ENCODE data around the gene MRPS12.
"Not testable (repeated sequence)": the region's sequence is repeated elsewhere in the genome, so short reads cannot be mapped to it uniquely, and the experiment has no call there.

The MRPS12 gene

DNA sequence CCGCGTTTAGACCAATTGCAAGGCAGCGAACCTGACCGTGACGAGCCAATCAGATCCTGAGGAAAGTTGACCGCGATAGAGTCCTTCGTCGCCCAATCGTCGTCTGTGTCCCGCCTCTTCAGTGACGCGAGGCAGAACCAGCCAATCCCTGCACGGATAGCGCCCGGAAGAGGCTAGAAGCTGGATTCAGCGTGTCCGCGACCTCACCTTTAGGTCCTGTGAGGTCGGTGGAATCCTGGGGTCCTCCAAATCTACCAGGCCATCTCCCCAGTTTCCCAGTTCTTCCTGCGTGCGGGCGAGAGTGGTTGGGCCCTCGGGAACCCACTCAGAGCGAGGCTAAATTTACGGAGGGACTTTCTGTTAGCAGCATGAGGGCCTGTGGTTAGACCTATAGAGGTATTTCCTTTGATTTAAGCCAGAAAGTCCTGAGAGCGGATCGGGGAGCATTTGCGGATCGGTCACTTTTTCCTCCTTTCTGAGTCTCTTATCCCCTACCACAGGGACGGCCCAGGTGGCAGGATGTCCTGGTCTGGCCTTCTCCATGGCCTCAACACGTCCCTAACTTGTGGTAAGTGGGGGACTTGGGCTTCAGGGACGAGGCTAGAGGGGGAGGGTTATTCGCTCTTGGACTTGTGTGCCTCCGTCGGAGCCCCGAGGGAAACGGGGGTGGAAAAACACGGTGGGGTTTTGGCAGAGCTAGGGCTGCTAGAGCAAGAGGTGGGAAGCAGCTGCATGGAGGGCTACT, at the start of gene MRPS12:
Gene MRPS12 (plus strand): TSS at position 169 of the 745 bp plus-strand sequence. CDS start 351 bp downstream, at position 520.
- peak; percentile 99 for DNase-seq

DNA sequence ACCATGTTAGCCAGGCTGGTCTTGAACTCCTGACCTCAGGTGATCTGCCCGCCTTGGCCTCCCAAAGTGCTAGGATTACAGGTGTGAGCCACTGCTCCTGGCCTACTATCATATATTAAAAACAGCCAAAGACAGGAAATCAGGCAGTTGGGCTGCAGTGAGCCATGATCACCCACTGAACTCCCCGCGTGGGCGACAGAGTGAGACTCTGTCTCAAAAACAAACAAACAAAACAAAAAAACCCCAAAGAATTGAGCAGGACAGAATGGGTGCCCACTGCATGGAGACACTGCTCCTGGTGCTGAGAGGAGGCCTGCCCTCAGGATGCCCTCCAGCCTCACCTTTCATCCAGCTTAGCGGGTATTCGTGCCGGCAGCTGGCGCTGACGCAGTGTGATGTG, 47.5 kb upstream of the MRPS12 start:
- DNase-seq: peak; percentile 35

DNA sequence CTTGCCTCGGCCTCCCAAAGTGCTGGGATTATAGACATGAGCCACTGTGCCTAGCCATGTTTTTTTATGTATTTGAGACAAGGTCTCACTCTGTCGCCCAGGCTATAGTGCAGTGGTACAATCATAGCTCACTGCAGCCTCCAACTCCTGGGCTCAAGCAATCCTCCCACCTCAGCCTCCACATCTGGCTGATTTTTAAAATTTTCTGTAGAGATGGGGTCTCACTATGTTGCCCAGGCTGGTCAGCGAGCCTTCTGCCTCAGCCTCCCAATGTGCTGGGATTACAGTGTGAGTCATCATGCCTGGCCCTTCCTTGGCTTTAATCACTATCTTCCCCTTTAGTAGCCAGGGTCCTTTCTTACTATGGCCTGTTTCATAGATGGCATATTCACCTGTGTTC, 46.1 kb upstream of the MRPS12 start:
- not testable (repeated sequence) for DNase-seq

DNA sequence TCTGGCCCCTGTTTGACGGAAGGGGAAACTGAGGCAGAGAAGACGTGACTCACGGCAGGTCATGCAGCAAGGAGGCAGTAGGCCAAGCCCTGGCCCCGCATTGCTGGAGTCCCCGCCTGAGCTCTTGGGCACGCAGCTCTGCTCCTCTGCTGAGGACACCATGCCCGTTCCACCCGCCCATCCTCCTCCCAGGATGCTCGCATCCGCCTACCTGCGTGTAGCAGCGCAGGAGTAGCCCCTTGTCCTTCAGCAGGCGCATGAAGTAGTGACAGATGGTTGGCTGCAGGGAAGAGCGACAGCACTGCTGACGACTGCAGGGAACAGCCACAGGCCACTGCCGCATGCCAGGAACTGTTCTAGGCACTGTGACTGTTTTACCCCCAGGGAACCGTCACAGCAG, 41.9 kb upstream of the MRPS12 start:
- peak; percentile 45 for DNase-seq

DNA sequence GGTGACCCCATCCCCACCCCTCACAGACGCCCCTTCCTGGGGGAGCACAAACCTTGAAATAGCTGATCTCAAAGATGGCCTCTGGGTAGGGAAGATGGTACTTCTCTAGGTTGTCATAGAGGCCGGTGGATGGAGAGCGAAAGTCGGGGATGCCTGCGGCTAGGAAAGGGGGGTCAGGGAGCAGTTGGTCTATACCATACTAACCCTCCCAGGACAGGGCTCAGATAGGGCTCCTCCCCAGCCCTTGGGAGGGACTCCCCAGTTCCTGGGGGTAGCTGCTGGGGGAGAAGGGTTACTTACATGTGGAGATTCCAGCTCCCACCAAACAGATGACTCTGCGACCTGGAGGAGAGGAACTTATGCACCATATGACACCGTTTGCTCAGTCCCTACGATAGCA, 40.9 kb upstream of the MRPS12 start:
- peak; percentile 37 for DNase-seq

DNA sequence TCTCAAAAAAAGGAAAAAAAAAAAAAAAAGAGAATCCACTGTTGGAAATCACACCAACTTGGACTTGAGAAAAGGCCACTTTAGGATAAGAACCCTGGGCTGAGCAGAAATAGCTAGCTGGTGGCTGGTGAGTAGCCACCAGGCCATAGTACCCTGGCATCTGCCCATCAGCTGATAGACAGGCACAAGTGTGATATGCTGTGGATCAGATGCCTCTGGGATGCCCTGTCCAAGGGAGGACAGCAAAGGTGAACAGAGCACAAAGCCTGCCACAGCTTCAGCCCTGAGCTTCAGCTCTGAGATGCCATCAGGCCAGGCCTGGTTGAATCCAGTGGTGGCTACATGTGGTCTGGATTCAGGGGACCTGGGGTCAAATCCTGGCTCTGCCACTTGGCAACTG, 40.1 kb upstream of the MRPS12 start:
- DNase-seq: no peak

DNA sequence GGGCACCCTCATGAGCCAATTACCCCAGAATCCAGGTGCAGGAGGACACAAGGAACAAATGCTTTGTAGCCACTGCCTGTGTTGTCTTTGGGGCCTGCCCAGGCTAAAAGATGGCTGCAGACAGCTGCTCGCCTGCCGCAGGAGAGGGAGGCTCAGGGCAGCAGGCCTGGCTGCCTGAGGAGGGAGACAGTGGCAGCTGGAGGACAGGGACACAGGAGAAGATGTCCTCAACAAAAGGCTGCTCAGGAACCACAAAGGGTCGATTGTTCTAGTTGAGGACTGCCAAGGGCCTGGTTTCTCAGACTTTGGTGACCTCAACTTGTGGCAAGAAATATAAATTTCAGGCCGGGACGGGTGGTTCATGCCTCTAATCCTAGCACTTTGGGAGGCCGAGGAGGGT, 39.0 kb upstream of the MRPS12 start:
- DNase-seq: peak; percentile 59

DNA sequence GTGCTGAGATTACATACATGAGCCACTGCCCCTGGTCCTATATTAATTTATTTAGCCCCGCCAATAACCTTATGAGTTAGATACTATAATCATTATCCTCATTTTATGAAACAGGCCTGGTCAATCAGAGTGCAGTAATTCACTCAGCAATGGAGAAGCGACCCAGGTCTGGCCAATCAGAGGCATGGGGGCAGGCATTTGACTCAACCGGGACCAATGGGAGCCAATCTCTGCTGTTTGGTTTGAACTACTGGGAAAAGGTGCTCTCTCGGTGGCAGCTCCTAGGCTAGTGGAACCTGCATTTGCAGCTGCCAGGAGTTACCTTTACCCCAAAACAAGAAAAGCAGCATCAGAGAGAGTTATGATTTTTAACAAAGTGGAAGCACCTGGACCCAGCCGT, 37.9 kb upstream of the MRPS12 start:
- DNase-seq: peak; percentile 50

DNA sequence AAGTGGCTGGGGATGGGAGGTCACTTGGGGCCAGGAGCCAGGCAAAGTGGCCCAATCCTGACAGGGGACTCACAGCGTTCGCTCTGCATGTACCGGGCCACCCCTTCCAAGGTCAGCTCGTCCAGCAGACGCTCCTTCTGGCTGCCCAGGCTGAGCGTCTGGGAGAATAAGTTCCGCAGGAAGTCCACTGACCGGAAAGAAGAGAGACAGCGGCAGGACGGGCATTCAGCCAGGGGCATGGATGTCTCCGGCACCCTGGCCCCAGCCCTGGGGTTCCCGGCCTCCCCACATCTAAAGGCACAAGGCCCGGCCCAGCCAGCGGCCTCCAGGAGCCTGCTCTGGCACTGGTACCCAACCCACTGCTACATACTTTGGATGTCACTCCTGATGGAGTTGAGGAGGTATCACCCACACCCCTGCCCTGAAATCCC, 37.4 kb upstream of the MRPS12 start:
- DNase-seq: peak; percentile 44

DNA sequence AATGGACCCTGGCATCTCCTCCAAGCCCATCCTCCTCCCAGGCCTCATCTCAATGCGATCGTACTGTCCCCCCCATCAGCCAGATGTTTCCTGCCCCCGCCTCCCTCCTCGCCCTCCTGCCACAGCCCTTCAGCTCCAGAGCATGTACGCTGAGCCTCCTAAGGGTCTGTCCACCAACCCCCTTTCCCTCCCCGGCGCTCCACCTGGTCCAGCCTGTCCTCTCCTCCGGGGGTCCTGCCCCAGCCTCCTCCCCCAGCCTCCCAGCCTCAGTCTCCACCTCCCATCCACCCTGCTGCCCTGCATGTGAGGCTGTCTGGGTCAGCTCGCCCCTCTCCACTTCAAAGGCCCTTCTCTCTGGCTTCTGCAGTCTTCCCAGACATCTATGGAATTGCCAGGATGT, 35.8 kb upstream of the MRPS12 start:
- DNase-seq: peak; percentile 39

DNA sequence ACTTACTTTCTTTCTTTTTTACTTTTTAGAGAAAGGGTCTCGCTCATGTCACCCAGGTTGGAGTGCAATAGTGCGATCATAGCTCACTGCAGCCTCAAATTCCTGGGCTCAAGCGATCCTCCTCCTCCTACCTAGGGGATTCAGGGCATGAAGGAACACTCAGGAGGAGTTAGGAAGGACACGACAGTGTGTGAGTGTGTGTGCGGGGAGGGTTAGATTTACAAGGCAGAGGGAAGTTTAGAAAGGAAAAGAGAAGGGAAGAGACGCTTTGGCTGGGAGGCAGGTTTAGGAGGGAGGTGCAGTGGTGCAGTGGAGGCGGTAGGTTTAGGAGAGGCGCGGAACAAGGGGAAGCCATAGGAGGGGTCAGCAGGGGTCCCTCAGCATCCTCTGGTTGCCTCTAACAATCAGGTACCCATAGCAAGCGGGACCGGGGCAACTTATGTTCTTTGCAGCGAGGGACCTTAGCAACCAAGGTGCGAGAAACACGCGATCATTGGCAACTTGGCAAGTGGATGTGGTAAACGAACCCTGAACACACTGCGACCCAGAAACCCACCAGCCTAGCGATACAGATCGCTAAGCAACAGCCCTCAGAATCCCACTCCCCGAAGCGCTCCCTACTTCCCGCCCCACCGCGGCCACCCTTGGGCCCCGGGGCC, 31.8 kb upstream of the MRPS12 start:
- peak; percentile 52 for DNase-seq

DNA sequence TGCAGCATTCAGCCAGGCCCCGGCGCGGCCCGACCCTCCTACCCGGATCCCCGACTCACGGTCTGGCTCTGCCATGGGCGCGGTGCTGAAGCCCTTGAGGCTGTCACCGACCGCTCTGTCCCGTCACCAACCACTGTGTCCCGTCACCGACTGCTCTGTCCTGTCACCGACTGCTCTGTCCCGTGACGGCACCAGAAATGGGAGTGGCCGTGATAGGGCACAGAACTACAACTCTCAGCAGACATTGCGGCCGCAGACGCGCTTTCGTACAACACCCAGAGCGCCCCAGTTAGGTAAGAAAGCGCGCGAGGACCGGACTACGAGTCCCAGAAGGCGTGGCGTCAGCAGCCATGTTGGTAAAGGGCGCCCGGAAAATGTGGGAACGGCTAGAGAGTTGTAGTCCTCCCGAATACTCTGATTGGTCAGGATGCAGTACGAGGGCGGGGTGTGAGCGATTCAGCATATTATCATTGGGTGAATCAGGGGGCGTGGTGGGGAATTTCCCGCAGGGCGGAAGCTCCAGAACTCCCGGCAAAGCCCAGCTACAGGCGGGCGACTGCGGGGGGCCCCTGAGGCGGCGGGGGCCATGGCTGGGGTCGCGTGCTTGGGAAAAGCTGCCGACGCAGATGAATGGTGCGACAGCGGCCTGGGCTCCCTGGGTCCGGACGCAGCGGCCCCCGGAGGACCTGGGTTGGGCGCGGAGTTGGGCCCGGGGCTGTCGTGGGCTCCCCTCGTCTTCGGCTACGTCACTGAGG, 31.1 kb upstream of the MRPS12 start, which contains the start of the genes NFKBIB and SIRT2:
Gene NFKBIB (plus strand): TSS at position 523 of the 755 bp plus-strand sequence. CDS start 64 bp downstream, at position 587.
Gene SIRT2 (minus strand): TSS at position 172 of the 755 bp plus-strand sequence. CDS start 97 bp downstream, at position 75.
- peak; percentile 100 for DNase-seq

DNA sequence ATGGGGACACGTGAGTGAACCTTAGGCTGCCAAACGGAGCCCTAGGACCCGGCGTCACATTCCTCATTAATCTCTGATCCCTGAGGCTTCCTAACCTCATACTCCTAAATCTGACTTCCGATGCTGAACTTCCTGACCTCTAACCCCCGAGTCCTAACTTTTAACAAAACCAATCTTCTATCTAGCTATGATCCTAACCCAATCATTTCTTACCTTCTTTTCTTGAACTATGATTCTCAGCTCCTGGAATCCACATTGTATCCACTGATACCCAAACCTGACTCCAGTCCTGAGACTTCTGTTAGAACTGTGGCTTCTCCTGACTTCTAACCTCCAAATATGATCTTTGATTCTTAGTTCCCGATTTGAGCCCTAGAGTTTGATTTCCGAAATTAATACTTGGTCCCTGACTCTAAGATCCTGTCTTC, 30.5 kb upstream of the MRPS12 start:
- DNase-seq: no peak

DNA sequence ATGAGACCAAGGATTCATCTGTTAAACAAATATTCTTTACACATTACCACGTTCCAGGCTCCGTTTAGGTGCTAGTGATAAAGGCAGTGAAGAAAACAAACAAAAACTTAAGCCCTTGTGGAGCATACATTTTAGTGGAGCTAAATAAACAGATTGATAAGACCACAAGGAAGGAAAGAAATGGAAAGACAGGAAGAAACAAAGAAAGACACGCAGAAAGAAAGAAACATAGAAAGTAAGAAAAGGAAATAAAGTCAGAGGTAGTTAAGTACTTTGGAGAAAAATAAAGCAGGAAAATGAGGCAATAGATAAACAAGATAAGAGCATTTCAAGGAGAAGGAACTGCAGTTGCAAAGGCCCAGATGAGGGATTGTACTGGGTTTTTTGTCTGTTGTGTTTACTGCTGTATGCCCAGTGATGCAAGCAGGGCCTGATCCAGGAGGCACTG, 30.0 kb upstream of the MRPS12 start:
- DNase-seq: no peak

DNA sequence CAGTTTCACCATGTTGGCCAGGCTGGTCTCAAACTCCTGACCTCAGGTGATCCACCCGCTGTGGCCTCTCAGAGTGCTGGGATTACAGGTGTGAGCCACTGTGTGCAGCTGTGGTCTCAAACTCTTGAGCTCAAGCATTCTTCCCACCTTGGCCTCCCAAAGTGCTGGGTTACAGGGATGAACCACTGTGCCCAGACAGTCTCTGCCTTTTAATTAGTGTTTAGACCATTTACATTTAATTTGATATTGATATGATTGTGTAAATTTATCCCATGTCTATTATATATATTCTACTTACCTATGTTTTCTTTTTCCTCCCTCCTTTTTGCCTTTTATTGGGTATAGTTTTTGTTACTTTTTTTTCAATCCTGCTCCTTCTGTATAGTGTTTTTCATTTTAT, 29.1 kb upstream of the MRPS12 start:
- DNase-seq: no peak

DNA sequence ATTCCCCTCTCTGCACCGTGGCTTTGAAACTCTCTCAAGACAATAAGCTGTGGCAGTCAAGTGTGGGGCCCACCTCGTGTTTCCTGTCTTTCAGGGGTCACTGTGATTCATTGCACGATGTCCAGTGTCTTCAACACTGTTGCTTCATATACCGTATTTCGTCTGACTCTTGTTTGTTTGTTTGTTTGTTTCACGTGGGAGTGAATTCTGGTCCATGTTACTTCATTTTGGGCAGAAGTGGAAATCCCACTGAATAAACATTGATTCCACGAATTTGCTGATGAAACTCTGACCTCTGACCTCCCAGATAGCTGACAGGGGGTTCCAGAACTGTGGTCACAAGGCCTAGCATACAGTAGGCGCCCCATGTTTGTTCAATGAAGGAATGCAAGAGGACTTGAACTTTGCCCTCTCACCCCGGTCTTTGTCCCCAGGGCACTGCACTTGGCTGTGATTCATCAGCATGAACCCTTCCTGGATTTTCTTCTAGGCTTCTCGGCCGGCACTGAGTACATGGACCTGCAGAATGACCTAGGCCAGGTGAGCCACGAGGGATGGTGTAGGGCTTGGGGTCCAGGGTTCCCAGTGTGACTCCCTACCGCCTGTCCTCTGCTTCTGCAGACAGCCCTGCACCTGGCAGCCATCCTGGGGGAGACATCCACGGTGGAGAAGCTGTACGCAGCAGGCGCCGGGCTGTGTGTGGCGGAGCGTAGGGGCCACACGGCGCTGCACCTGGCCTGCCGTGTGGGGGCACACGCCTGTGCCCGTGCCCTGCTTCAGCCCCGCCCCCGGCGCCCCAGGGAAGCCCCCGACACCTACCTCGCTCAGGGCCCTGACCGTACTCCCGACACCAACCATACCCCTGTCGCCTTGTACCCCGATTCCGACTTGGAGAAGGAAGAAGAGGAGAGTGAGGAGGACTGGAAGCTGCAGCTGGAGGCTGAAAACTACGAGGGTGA, 25.9 kb upstream of the MRPS12 start:
- DNase-seq: no peak

DNA sequence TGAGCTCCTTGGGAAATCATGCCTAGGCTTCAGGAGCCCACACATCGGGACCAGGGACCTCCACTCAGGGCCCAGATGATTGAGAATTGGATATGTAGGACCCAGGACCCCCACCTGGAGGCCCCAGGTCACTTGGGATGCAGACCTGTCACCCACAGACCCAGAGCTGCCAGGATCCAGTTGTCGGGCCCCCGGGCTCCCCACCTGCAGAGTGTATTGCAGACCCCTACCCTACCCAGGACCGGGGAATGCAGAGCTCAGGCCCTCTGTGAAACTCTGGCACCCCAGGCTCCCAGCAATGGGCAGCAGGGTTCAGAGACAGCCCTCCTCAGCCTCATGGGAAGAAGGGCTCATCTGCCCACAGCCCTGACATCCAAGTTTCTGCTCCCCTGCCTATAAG, 25.1 kb upstream of the MRPS12 start:
- DNase-seq: no peak

DNA sequence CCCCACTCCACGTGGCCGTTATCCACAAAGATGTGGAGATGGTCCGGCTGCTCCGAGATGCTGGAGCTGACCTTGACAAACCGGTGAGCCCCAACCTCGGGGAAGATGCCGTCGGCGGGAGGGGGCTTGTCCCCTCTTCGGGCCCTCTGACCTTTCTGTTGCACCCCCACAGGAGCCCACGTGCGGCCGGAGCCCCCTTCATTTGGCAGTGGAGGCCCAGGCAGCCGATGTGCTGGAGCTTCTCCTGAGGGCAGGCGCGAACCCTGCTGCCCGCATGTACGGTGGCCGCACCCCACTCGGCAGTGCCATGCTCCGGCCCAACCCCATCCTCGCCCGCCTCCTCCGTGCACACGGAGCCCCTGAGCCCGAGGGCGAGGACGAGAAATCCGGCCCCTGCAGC, 23.5 kb upstream of the MRPS12 start:
- DNase-seq: no peak

DNA sequence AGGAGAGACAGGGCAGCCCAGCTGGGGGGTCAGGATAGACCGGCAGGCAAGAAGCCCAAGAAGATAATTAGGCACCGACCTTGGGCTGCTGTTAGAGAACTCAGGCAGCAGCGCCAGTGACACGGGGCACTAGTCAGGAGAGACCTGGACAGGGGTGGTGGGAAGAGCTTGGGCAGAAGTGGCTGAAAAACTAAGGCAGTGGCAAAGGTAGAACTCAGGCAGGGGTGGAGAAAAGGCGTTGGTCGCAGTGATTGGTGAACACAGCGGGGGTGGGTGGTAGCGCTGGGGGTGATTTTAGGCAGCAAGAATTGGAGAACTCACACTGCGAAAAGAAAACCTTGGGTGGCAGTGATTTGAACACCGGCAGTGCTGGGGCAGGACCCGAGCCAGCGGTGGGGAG, 23.1 kb upstream of the MRPS12 start:
- no peak for DNase-seq

DNA sequence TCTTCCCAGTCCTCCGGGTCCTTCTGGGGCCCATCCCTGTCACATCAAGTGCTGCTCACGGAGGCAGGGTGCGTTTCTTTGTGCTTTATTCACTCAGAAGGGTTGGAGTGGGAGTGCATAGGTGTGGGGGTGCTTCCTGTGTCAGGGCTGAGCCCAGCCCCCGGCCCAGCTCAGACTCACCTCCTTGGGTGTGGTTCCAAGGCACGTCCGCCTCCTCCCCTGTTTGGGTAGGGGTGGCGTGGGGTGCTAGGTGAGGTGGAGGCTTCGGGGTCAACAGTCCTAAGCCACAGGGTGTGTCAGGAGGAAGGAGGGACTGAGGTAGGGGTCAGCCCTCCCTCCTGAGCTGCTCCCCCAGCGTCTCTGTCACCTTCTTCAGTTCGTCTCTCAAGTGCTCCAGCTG, 21.8 kb upstream of the MRPS12 start:
- no peak for DNase-seq

DNA sequence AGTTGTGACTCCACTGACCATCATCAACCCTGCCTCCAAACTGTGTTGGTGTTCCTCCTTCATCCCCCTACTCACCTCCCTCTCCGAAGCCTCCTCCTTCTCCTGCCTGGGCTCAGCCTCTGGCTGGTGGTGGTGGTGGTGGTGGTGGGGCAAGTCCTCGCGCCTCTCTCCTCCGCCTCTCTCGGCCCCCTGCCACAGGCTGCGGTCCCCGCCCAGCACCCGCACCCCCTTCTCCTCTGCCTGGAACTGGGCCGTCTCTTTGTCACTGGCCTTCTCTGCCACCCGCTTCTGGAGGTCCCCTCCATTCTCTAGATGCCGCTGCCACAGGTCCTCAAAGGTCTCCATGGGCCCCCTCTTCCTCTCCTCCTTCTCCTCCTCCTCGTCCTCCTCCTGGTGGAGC, 20.3 kb upstream of the MRPS12 start:
- DNase-seq: peak; percentile 52

DNA sequence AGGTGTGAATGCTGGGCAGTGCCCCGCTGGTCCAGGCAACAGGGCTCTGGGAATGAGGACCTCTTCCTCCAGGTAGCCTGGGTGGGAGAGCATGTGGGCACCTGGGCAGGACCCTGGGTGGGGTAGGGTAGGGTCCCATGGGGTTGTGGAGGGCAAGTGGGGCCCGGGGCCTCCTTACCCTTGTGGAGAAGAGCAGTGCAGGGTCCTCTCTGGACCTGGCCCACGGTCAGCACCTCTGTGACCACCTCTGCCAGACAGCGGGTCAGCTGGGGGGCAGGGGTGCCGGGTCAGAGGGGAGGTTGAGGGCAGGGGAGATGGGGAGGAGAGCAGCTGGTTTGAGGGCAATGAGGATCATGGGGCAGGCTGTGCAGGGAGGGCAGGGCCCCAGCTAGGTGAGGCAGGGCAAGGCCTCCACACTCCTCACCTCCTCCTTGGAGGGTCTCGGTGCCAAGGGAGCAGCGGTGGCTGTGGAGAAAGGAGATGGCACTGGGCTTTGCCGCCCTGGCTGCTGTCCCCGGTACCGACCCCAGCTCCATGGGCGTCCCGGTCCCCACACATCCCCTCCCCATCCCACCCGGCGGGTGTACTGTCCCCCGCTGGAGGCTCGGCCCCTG, 19.2 kb upstream of the MRPS12 start:
- peak; percentile 50 for DNase-seq

All from islet precursor cell (in vitro differentiated cells).